HepG2 (cell line): Measurements from ENCODE around the gene MCRS1. TPM values are rescaled to one million over a fixed set of nuclear protein-coding genes. Genes with fewer than 3 reads are reported as not detected.

Experiments used
- ATAC-seq: fragments of 200-7000 bp; cut with Tn5 transposase; 3 replicates; pipeline ENCODE4 v1.9.1; 2020; ENCODE audit warnings: mild to moderate bottlenecking, moderate library complexity
- BruUV-seq: library from RNA; stranded (reverse); fragments of 400-500 nt; replicated peaks from 2 replicates; lab custom pipeline; 2021; lab: Mats Ljungman, UMichigan
- CTCF ChIA-PET: fragments of 300-600 bp; formaldehyde crosslinking; extraction: SDS; loops from one replicate; lab custom pipeline; 2021; ENCODE audit warnings: low total read pairs, inconsistent platforms, low intra/inter-chr PET ratio; lab: Yijun Ruan, JAX
- POLR2A ChIA-PET: fragments of 350-600 bp; sonication (Branson Sonifier 250); formaldehyde crosslinking; loops from one replicate; lab custom pipeline; 2020; ENCODE audit warnings: antibody characterized with exemption, inconsistent platforms; lab: Yijun Ruan, JAX
- DNase-seq: peaks from one replicate; pipeline ENCODE4 v3.0.0-alpha.2; 2015; ENCODE audit warnings: low spot score
- FAIRE-seq: peaks from 3 replicates; lab custom pipeline; 2011; peaks lifted over from hg19 to GRCh38; lab: Jason Lieb, UNC
- H2AFZ ChIP-seq: one replicate; pipeline ENCODE4 v1.6.1; 2011; ENCODE audit warnings: low read length, inconsistent platforms
- H3K27ac ChIP-seq: fragments of 300-600 bp; 3 replicates; pipeline ENCODE4 v1.8.0; 2011; ENCODE audit warnings: mixed run types, mild to moderate bottlenecking, mixed read lengths, low read length, inconsistent platforms; ENCODE audit not compliant: insufficient read depth; ENCODE audit errors: extremely low read length
- H3K27me3 ChIP-seq, 2 experiments: fragments of 200-600 bp in 1 of 2; 2 replicates in 1 of 2; 3 replicates in 1 of 2; pipeline versions ENCODE4 v1.6.0 to v1.8.0; 2011; ENCODE audit warnings: low read length in 2 of 2, mild to moderate bottlenecking in 2 of 2, moderate library complexity in 2 of 2, inconsistent platforms in 1 of 2; ENCODE audit not compliant: insufficient read depth in 2 of 2, control insufficient read depth in 1 of 2
- H3K36me3 ChIP-seq, 2 experiments: fragments of 200-600 bp in 1 of 2; replicated peaks in 1 of 2; 2 replicates in 1 of 2; 3 replicates in 1 of 2; pipeline versions ENCODE4 v1.5.1 to v1.8.0; 2011; ENCODE audit warnings: low read length in 2 of 2, inconsistent platforms in 1 of 2; ENCODE audit not compliant: insufficient read depth in 2 of 2, control insufficient read depth in 1 of 2
- H3K4me1 ChIP-seq: 2 replicates; pipeline ENCODE4 v1.5.1; 2012; ENCODE audit warnings: low read length, inconsistent platforms; ENCODE audit not compliant: insufficient read depth
- H3K4me2 ChIP-seq: 2 replicates; pipeline ENCODE4 v1.6.0; 2011; ENCODE audit warnings: low read depth, low read length, inconsistent platforms
- H3K4me3 ChIP-seq, 3 experiments: fragments of 200-600 bp in 1 of 3; sonication (generic), shearing (Covaris generic) in 1 of 3; replicated peaks in 1 of 3; 2 replicates each; pipeline ENCODE4 v1.5.1; 2011 to 2016; ENCODE audit warnings: low read length in 3 of 3, inconsistent platforms in 2 of 3, low read depth in 2 of 3, mild to moderate bottlenecking in 2 of 3, control low read depth in 1 of 3, mixed read lengths in 1 of 3; ENCODE audit not compliant: insufficient read depth in 1 of 3
- H3K79me2 ChIP-seq: one replicate; pipeline ENCODE4 v1.6.1; 2011; ENCODE audit warnings: low read length, inconsistent platforms; ENCODE audit not compliant: insufficient read depth
- H3K9ac ChIP-seq: 2 replicates; pipeline ENCODE4 v1.6.0; 2011; ENCODE audit warnings: mild to moderate bottlenecking, low read depth, low read length, inconsistent platforms; ENCODE audit not compliant: insufficient read depth
- H3K9me3 ChIP-seq: 2 replicates; pipeline ENCODE4 v1.5.1; 2012; ENCODE audit warnings: mild to moderate bottlenecking, low read length
- H4K20me1 ChIP-seq: 2 replicates; pipeline ENCODE4 v1.6.0; 2011; ENCODE audit warnings: inconsistent platforms, mild to moderate bottlenecking, low read length, moderate library complexity; ENCODE audit not compliant: insufficient read depth
- LRRFIP1 ChIP-seq: sonication (generic); formaldehyde crosslinking; conservative IDR thresholded peaks from 2 replicates; pipeline ENCODE4 v1.4.0; 2020; ENCODE audit warnings: missing genetic modification reagents
- RERE ChIP-seq: IDR thresholded peaks from 2 replicates; pipeline ENCODE4 v1.6.1; 2016; ENCODE audit warnings: low read depth, missing genetic modification reagents, missing compliant biosample characterization
- ZBTB1 ChIP-seq: sonication (generic); formaldehyde crosslinking; IDR thresholded peaks from 2 replicates; pipeline ENCODE4 v1.4.0; 2020; ENCODE audit warnings: missing genetic modification reagents, borderline replicate concordance
- ZNF451 ChIP-seq: sonication (generic); formaldehyde crosslinking; IDR thresholded peaks from 2 replicates; pipeline ENCODE4 v1.5.0; 2020; ENCODE audit warnings: mild to moderate bottlenecking, missing genetic modification reagents
- WGBS: methylation state at CpG from one replicate; pipeline ENCODE4 v1.1.6; 2017; ENCODE audit warnings: low lambda C conversion rate; 5-methylcytosine and 5-hydroxymethylcytosine counted together
- in situ Hi-C: cut with HindIII; loops from 2 replicates; pipeline ENCODE4 v1.10.0; 2017; ENCODE audit warnings: low pct_unique_long_range_greater_than_20kb; ENCODE audit not compliant: extremely low pct_ligation_motif_present
- intact Hi-C: fragments of 100-400 bp; cut with micrococcal nuclease; formaldehyde crosslinking; loops from one replicate; pipeline ENCODE4 v1.10.0; 2022; ENCODE audit not compliant: unreplicated experiment
- polyA plus RNA-seq, 8 experiments: library from polyadenylated mRNA; depleted of rRNA in 3 of 8; stranded (reverse) in 7 of 8; unstranded in 1 of 8; fragments of >200 nt; fragmentation: Illumina TruSeq in 4 of 8; extraction: Trizol in 4 of 8; gene quantifications; 2 replicates each; pipeline versions ENCODE4 v1.2.1 to v1.2.3, GENCODE V29; 2011 to 2016; ENCODE audit warnings: low read depth in 4 of 8, missing spikeins in 1 of 8, mixed read lengths in 1 of 8; ENCODE audit not compliant: insufficient read depth in 1 of 8
- total RNA-seq, 5 experiments: library from RNA; depleted of rRNA; stranded (reverse); fragments of >200 nt; fragmentation: Illumina TruSeq; extraction: Trizol; gene quantifications; 2 replicates each; pipeline ENCODE4 v1.2.3, GENCODE V29; 2016; ENCODE audit warnings: low read depth in 1 of 5

MCRS1 gene
- total and polyA plus RNA-seq, 2 of the 13 experiments (the other 11 are each of a cell fraction or from before 2014, with no cell fraction given) = 51.0 to 66.3 TPM

- no peak for TF ChIP-seq RERE (CRISPR knock-in tag)
These were observed 17.8 kb upstream of the MCRS1 start (continued) for GRCh38 chr12:49585477-49586459.

GRCh38 chr12:49584591-49584990, 16.6 kb upstream of the MCRS1 start:
- in situ Hi-C loops (no loop called here), intact Hi-C loops (no loop called here)
- TF ChIP-seq LRRFIP1 (CRISPR knock-in tag) = no peak
- no peak for TF ChIP-seq ZNF451 (CRISPR knock-in tag)
- no peak for TF ChIP-seq ZBTB1
- Histone ChIP-seq H3K36me3 (peaks cover 6 to 10% of the 10 kb centered on the region in 2 experiments; a peak in 4 of 5 replicates), H3K9ac (no peak overlapping the region), H3K4me2 (no peak overlapping the region), H2AFZ (no peak overlapping the region), H3K4me3 (no peak overlapping the region), H3K4me1 (peaks cover 25% of the 10 kb centered on the region), H3K9me3 (no peaks in the 10 kb centered on the region), H3K79me2 (no peaks in the 10 kb centered on the region), H4K20me1 (no peaks in the 10 kb centered on the region), H3K27me3 (no peaks in the 10 kb centered on the region), H3K27ac (no peak overlapping the region)
- DNase-seq = no peak
- ATAC-seq = no peak
- ChIA-PET POLR2A (interaction anchor here (0.5 kb wide), 1 partner anchor 302 kb away, joined by 3 read pairs; no protein-coding TSS in a partner anchor), CTCF (no interaction called here)
- 94% methylated on average over 7 of the region's 7 CpGs for WGBS
- no peak for FAIRE-seq
- BruUV-seq = no TSS peak
